Cardiac septum (tissue), 1 donor: Measurements from ENCODE around the gene PLD4. TPM values are rescaled to one million over a fixed set of nuclear protein-coding genes. Genes with fewer than 3 reads are reported as not detected.
"Not testable (repeated sequence)": the region's sequence is repeated elsewhere in the genome, so short reads cannot be mapped to it uniquely, and the experiment has no call there.

Source experiments
- DNase-seq: peaks from one replicate; pipeline ENCODE4 v3.0.0-alpha.2; 2020; ENCODE audit warnings: low spot score
- intact Hi-C: fragments of 100-400 bp; cut with DNase I; formaldehyde crosslinking; loops from one replicate; pipeline ENCODE4 v1.14.0; 2022
- total RNA-seq: library from RNA; stranded (reverse); fragmentation: NEBNext Ultra II Directional; extraction: Animal tissue kit (Norgen Biotek cat#: 25700); gene quantifications from one replicate; pipeline ENCODE4 v1.2.1, GENCODE V29; 2021
- donor health status: DM: no; HTN: no; CAD: no.

The PLD4 gene
- total RNA-seq, 1 donor from 2014 or later: 0.51 TPM

DNA sequence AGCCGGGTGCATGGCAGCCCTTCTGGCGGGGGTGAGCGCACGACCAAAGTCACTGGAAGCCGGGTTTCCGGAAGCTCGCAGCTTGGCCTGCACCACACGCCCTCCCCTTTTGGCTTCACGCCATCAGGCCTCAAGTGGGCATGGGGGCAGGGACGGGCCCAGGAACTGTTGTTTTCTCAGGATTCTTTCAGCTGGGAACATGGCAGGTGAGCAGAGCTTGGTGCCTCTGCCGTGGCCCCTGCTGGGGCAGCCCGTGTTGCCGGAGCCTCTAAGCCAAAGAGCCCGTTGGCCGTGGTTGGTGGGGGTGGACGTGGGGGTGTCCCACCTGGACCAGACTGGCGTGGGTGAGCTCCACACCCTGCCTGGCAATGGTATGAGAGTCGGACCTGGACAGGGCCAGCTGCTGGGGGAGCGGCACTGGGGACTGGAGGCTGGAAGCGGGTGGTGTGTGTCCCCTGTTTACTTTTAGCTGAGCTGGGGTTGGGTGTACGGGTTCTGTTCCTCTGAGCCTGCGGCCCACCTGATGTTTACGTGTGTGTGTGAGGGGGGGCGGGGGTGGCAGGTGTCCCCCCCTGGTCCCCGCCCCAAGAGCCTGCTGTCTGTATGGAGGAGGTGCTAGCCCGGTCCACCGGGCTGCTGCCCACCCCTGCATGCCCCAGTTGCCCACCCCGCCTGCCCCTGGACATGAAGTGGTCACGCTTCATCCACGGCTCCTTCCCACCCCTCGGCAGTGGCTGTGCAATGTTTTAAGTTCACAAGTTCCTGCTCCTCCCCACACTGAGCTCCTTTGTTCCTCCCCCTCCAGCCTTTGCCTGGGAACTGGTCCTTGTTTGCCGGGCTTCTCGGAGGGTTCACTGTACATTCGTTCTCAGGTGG is 28.7 kb upstream of the PLD4 start:
- intact Hi-C loops: loop anchor here (2.0 kb wide), 1 partner anchor 151 kb away; no protein-coding TSS in a partner anchor
- no peak for DNase-seq

DNA sequence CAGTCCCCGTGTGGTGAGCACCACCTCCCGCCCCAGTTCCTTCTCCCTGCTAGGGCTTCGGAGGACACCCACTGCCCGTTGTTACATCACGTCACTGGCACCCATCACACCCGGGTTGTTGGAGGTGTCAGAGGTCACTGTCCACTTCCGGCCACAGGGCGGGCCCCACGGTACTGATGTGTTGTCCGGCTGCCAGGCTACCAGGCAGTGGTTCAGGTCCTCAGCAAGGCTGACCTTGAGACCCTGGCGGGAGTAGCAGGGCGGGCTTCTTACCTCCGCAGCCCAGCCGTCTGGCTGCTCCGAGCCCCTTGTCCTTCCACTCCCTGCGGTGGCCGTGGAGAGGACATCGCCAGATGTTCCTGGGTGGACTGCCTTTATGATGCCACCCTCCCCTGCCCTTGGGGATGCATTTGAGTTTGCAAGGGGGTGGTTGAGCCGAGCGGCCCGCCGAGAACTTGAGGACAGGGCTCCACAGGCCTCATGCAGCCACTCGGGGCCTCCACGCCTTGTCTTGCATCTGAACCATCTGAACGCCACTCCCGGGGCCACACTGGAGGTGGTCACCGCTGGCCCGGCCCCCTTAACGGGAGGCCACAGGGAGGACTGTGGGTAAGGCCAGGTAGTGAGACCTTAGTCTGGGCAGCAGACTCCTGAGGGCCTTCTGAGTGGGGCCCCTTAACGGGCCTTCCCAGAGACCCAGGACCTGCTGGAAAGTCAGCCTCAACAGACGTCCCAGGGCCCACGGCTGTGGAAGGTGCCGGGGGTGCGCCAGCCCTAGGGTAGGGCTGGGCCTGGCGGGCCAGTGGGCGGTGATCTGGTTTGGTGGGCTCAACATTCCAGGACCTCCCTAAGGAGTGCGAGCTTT is 27.1 kb upstream of the PLD4 start:
- intact Hi-C loops: no loop called here
- DNase-seq: no peak

DNA sequence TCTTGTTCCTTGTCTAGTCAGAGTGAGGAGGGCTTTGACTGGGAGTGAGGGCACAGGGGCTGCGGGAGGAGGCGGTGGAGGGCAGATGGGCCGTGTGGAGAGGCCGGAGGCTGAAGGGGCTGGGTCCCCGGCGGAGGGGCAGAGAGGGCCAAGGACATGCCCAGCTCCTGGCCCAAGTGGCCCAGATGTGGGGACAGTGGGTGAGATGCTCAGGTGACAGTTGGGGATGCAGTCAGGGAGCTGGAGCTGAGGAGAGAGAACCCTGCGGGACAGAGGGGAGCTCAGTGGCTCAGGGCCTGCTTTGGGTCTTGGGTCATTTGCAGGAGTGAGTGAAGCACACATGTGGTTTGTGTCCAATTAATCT is 26.5 kb upstream of the PLD4 start:
- no peak for DNase-seq
- intact Hi-C loops: no loop called here

DNA sequence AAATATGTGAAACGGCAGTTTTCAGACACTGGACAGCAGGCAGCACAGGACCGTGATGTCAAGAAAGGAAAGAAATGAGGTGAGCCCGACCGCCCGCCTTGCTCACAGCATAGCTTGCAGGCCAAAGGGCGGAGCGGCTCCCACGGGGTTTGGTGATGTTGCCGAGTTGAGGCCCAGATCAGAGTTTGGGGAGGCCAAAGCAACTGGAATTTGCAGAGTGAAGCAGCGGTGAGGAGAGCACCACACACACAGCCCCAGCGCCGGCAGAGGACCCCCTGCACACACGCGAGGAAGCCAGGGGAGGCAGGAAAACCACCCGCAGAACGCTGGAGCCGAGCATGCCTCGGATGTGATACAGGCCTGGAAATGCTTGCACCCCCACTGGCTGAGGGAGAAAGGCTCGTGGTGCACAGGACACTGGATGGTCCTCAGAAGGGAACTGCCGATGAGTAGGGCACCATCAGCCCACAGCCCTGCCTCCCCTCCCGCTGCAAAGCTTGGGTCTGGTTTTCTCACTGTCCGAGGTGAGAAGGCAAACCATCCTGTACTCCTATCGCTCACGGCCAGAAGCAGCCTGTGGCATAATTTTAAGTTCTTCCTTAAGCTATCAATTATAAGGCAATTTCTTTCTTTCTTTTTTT is 25.7 kb upstream of the PLD4 start:
- no peak for DNase-seq
- intact Hi-C loops: no loop called here

DNA sequence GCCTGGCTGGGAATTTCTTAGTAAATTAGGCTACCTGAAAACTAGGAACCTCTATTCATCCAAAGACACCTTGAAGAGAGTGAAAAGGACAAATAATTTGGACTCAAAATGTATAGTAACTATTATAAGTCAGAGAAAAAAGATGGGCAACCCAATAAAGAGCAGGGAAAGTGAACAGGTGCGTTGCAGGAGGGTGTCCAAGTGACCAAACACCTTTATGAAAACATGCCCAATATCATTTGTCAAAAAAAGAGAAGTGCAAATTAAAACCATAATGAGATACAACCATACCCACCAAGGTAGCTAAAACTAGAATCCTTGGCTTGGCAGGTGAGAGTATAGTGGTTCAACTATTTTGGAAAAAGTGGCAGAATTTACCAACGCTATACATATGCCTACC is 24.9 kb upstream of the PLD4 start:
- intact Hi-C loops: no loop called here

GRCh38 chr14:104900639-104901512 is 23.8 kb upstream of the PLD4 start:
- DNase-seq: no peak
- intact Hi-C loops: no loop called here

More for the DNA sequence above, 24.9 kb upstream of the PLD4 start:
- DNase-seq: no peak

DNA sequence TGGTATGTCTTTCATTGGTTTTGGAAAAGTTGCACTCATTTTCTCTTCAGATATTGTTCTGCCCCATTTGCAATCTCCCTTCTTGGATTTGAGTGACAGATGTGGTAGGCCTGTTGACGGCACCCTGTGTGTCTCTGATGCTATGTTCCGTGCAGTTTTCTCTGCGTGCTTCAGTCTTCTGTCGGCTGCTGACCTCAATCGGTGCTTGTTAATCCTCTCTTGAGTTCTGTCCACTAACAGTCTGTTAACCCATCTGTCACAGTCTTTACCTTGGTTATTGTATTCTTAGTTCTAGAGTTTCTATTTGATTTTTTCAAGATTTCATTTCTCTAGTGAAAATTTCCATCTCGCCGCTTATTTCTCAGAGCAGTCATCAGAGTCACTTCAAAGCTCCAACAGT is 20.7 kb upstream of the PLD4 start:
- intact Hi-C loops: no loop called here
- DNase-seq: no peak

- intact Hi-C loops, DNase-seq: not testable (repeated sequence)
Measured at GRCh38 chr14:104904650-104905578, 19.8 kb upstream of the PLD4 start.

- intact Hi-C loops, DNase-seq: not testable (repeated sequence)
Measured at GRCh38 chr14:104905579-104905933, 19.1 kb upstream of the PLD4 start.

- DNase-seq: no peak
- intact Hi-C loops: no loop called here
Measured at GRCh38 chr14:104908303-104908702, 16.4 kb upstream of the PLD4 start.

GRCh38 chr14:104912053-104912452 is 12.6 kb upstream of the PLD4 start:
- no peak for DNase-seq

DNA sequence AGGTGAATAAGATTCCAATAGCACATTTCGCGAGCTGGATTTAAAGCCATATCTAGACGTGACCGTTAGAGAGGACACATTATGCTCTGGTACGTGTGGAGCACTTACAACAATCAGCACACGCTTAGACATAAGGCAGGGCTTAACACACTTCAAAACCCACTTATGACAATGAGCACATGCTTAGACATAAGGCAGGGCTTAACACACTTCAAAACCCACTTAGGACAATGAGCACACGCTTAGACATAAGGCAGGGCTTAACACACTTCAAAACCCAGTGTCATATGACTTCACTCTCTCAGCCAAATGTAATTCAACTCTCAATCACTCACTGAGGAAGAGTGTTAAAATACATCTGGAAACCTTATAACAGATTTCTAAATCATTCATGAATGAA is 11.2 kb upstream of the PLD4 start:
- intact Hi-C loops: no loop called here
- no peak for DNase-seq

More at GRCh38 chr14:104912053-104912452, 12.6 kb upstream of the PLD4 start:
- intact Hi-C loops: no loop called here

DNA sequence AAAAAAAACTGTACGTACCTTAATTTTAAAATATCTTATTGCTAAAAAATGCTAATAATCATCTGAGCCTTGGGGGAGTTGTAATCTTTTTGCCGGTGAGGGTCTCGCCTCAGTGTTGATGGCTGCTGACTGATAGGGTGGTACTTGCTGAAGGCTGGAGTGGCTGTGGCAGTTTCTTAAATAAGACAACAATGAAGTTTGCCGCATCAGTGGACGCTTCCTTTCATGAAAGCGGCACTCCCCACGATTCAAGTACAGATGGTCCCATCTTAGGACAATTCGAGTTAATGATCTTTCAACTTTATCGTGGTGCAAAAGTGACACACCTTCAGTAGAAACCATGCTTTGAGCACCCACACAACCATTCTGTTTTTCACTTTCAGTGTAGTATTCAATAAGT is 7.6 kb upstream of the PLD4 start:
- intact Hi-C loops: no loop called here
- DNase-seq: peak; percentile 46

DNA sequence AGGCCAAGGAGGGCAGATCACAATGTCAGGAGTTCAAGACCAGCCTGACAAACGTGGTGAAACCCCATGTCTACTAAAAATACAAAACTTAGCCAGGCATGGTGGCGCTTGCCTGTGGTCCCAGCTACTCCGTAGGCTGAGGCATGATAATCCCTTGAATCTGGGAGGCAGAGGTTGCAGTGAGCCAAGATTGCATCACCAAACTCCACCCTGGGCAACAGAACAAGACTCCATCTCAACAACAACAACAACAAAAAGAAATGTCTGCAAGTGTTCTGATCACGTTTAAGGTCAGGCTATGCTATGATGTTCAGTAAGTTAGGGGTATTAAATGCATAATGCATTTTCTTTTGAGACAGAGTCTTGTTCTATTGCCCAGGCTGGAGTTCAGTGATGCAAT is 6.7 kb upstream of the PLD4 start:
- no peak for DNase-seq
- intact Hi-C loops: no loop called here

DNA sequence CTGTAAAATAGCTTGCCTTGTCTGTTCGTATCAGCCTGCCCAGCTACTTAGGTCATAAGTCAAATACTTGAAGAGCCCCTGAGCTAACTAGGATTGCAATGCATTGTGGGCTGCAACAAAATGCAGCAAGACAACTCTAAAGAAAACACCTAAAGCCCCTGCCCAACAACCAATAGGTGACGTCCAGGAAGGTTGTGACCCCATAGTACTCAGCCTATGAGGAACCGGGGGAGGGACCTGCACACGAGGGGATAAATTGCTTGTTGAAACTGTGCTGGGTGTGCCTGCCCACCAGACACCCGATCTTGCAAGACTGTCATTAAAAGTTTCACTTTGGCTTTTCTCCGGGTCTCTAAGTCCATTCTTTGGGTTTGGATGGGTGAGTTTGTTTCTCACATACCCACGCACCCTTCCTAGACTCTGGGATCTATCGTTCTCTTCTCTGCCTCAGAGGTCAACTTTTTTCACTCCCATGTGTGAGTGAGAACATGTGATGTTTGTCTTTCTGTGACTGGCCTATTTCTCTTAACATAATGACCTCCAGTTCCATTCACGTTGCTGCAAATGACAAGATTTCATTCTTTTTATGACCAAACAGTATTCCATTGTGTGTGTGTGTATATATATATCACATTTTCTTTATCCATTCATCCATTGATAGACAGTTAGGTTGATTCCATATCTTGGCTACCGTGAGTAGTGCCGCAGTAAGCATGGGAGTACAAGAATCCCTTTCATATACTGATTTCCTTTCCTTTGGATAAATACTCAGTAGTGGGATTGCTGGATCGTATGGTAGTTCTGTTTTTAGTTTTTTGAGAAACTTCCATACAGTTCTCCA is 5.3 kb upstream of the PLD4 start:
- peak; percentile 55 for DNase-seq

GRCh38 chr14:104919993-104920315 is 4.7 kb upstream of the PLD4 start:
- DNase-seq: no peak
- intact Hi-C loops: no loop called here

More for the DNA sequence above, 5.3 kb upstream of the PLD4 start:
- intact Hi-C loops: not testable (repeated sequence)

DNA sequence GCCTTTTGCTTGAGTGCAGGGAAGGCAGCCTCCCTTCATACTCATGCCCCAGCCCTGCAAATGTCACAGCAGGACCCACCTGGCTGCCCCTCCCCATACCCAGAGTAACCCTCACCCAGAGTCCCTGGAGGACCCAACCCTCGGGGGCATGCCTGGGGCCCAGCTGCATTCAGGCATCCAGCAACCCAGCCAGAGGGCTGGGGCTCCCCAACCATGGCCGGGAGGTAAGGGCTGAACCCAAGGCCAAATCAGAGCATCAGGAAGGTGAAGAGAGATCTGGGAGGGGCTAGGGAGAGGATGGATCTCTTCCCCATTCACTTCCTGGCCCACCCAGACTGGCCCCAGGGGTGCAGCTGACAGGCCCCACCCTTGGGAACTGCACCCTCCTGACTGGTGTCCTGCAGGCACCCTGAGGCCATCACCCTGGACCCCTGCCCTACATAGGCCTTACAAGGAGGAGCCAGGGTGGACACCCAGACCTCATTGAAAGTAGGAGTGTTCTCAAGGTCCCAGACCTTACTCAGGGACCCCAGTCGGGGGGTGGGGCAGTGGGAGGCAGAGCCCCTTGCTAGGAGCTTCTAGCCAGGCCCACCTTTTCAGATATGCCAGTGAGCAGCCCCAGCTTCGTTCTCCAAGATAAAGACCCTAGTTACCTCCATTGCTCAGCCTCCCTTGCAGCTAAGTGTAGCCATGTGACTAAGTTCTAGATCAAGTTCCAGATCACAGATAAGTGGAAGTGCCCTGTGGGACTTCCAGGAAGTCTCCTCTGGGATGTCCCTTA is 849 bp upstream of the PLD4 start:
- DNase-seq: peak; percentile 26
- intact Hi-C loops: no loop called here
